GM12878 (cell line): ENCODE results near the gene GPR176.
"Not testable (repeated sequence)": the region's sequence is repeated elsewhere in the genome, so short reads cannot be mapped to it uniquely, and the experiment has no call there.

Source experiments
- BCLAF1 ChIP-seq: fragments of 450-650 bp; IDR thresholded peaks from 2 replicates; pipeline ENCODE4 v1.6.1; 2017; ENCODE audit warnings: antibody characterized with exemption, mild to moderate bottlenecking, moderate library complexity
- ELK1 ChIP-seq: IDR thresholded peaks from 2 replicates; pipeline ENCODE4 v1.6.1; 2012; ENCODE audit warnings: low read depth, low read length, improper control_type of control experiment
- EZH2 ChIP-seq: IDR thresholded peaks from 2 replicates; pipeline ENCODE4 v1.6.1; 2012; ENCODE audit warnings: low read depth, mild to moderate bottlenecking, control low read depth, inconsistent platforms, low read length, borderline replicate concordance; ENCODE audit not compliant: control insufficient read depth
- JUND ChIP-seq: IDR thresholded peaks from 2 replicates; pipeline ENCODE4 v1.6.1; 2012; ENCODE audit warnings: low read depth, mild to moderate bottlenecking, low read length, improper control_type of control experiment, moderate library complexity
- PML ChIP-seq: IDR thresholded peaks from 2 replicates; pipeline ENCODE4 v1.6.1; 2012; ENCODE audit warnings: low read length, inconsistent platforms
- SMAD5 ChIP-seq: IDR thresholded peaks from 2 replicates; pipeline ENCODE4 v1.6.1; 2016; ENCODE audit warnings: antibody characterized with exemption, low read depth
- USF2 ChIP-seq: IDR thresholded peaks from 2 replicates; pipeline ENCODE4 v1.6.1; 2011; ENCODE audit warnings: low read depth, low read length, improper control_type of control experiment, borderline replicate concordance
- ZNF274 ChIP-seq: IDR thresholded peaks from one replicate; pipeline ENCODE4 v1.8.0; 2011; ENCODE audit not compliant: insufficient read length, insufficient read depth
- TF ChIP-seq, protein P1 (sequence below), 3 experiments: IDR thresholded peaks in 2 of 3; conservative IDR thresholded peaks in 1 of 3; 2 replicates each; pipeline ENCODE4 v1.5.1; 2011; ENCODE audit warnings: low read depth in 3 of 3, low read length in 3 of 3, mild to moderate bottlenecking in 3 of 3, control low read depth in 2 of 3, moderate library complexity in 2 of 3, inconsistent platforms in 1 of 3, mixed read lengths in 1 of 3; ENCODE audit not compliant: control insufficient read depth in 2 of 3, insufficient read depth in 1 of 3; ENCODE audit errors: extremely low read depth in 1 of 3

- TF ChIP-seq BCLAF1, ELK1, EZH2, JUND, USF2, SMAD5, PML, ZNF274: not testable (repeated sequence)
- TF ChIP-seq, protein P1, sequence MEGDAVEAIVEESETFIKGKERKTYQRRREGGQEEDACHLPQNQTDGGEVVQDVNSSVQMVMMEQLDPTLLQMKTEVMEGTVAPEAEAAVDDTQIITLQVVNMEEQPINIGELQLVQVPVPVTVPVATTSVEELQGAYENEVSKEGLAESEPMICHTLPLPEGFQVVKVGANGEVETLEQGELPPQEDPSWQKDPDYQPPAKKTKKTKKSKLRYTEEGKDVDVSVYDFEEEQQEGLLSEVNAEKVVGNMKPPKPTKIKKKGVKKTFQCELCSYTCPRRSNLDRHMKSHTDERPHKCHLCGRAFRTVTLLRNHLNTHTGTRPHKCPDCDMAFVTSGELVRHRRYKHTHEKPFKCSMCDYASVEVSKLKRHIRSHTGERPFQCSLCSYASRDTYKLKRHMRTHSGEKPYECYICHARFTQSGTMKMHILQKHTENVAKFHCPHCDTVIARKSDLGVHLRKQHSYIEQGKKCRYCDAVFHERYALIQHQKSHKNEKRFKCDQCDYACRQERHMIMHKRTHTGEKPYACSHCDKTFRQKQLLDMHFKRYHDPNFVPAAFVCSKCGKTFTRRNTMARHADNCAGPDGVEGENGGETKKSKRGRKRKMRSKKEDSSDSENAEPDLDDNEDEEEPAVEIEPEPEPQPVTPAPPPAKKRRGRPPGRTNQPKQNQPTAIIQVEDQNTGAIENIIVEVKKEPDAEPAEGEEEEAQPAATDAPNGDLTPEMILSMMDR (IDR thresholded peaks at IDR 0.05 in 2 of 3, conservative IDR thresholded peaks at IDR 0.05 in 1 of 3; ENCODE audit: control insufficient read depth in 2 of 3, extremely low read depth in 1 of 3, insufficient read depth in 1 of 3, low read depth in 3 of 3, low read length in 3 of 3) = not testable (repeated sequence)
These were observed 27.0 kb downstream of the GPR176 start for GRCh38 chr15:39893051-39893450.
